Heart left ventricle (tissue), 16 donors: Measurements from ENCODE around the gene VWA1. TPM values are rescaled to one million over a fixed set of nuclear protein-coding genes. Genes with fewer than 3 reads are reported as not detected.

Experiments
- ATAC-seq, 4 donors: fragments of 200-7000 bp; cut with Tn5 transposase; one replicate each; pipeline ENCODE4 v1.9.1; 2020 to 2022; ENCODE audit warnings: moderate library complexity in 4 of 4, mild to moderate bottlenecking in 3 of 4, moderate number of reproducible peaks in 1 of 4
- DNase-seq, 5 donors: peaks; one replicate each; pipeline ENCODE4 v3.0.0-alpha.2; 2020
- H3K27ac ChIP-seq, 12 donors: fragments of 200-600 bp; sonication (generic) in 4 of 12; one replicate each; pipeline versions ENCODE4 v1.5.0 to v1.8.0; 2016 to 2022; ENCODE audit warnings: mild to moderate bottlenecking in 2 of 12
- H3K27me3 ChIP-seq, 9 donors: fragments of 200-600 bp; sonication (generic) in 2 of 9; one replicate each; pipeline versions ENCODE4 v1.5.1 to v1.8.0; 2016 to 2022; ENCODE audit warnings: mild to moderate bottlenecking in 3 of 9
- H3K36me3 ChIP-seq, 9 donors: fragments of 200-600 bp; sonication (generic) in 2 of 9; one replicate each; pipeline versions ENCODE4 v1.5.0 to v1.8.0; 2018 to 2022; ENCODE audit warnings: mild to moderate bottlenecking in 2 of 9
- H3K4me1 ChIP-seq, 12 donors: fragments of 200-600 bp; sonication (generic) in 4 of 12; one replicate each; pipeline versions ENCODE4 v1.5.0 to v1.8.0; 2016 to 2022; ENCODE audit warnings: mild to moderate bottlenecking in 3 of 12
- H3K4me3 ChIP-seq, 12 donors: fragments of 200-600 bp; sonication (generic) in 4 of 12; one replicate each; pipeline versions ENCODE4 v1.5.0 to v1.8.0; 2017 to 2022; ENCODE audit warnings: mild to moderate bottlenecking in 9 of 12, moderate library complexity in 4 of 12
- H3K9me3 ChIP-seq, 12 donors: fragments of 200-600 bp; sonication (generic) in 4 of 12; one replicate each; pipeline versions ENCODE4 v1.5.0 to v1.8.0; 2016 to 2022; ENCODE audit warnings: mild to moderate bottlenecking in 1 of 12
- CTCF ChIP-seq, 12 donors: fragments of 200-600 bp; sonication (generic) in 4 of 12; IDR thresholded peaks; one replicate each; pipeline versions ENCODE4 v1.5.0 to v1.8.0; 2018 to 2022; ENCODE audit warnings: antibody characterized with exemption in 12 of 12, mild to moderate bottlenecking in 5 of 12
- POLR2A ChIP-seq, 2 donors: fragments of 450-650 bp; IDR thresholded peaks; one replicate each; pipeline ENCODE4 v1.6.1; 2017; ENCODE audit warnings: antibody characterized with exemption in 2 of 2, mild to moderate bottlenecking in 2 of 2, moderate library complexity in 2 of 2
- WGBS, 4 donors: extraction: QIAGEN DNeasy Blood & Tissue Kit in 2 of 4; methylation state at CpG; one replicate each; pipeline versions ENCODE4 v1.1.5 to v1.1.7; 2013 to 2018; 5-methylcytosine and 5-hydroxymethylcytosine counted together
- intact Hi-C, 10 donors: fragments of 100-400 bp; cut with DNase I; formaldehyde crosslinking; loops; one replicate each; pipeline versions ENCODE4 v1.11.1 to v1.14.2; 2022
- polyA plus RNA-seq, 2 donors: library from polyadenylated mRNA; stranded (reverse); fragments of 200-250 nt; gene quantifications; one replicate each; pipeline ENCODE4 v1.2.3, GENCODE V29; 2013
- total RNA-seq, 9 donors: library from RNA; depleted of rRNA in 2 of 9; stranded (reverse); fragments of >200 nt in 2 of 9; fragmentation: NEBNext Ultra II Directional in 3 of 9; extraction: Animal tissue kit (Norgen Biotek cat#: 25700) in 3 of 9; gene quantifications; one replicate each; pipeline versions ENCODE4 v1.1.0 to v1.2.4, GENCODE V29; 2016 to 2023
- donor health status: ischemic (EF 13 %, LVEDD 7.1; RV severe dilation, severe dysfunction).
- donor health status: healthy with polysubstance abuse.
- donor health status: DM: no; HTN: yes; CAD: no.
- donor health status: DM: no; HTN: no; CAD: no.
- donor health status: ischemic (EF 25% LVEDD 6.9; RV normal size, moderate dysfunction).
- donor health status: ischemic (EF 25% LVEDD 5.7; RV mildly dilated, moderate dysfunction).
- donor health status: healthy.
- donor health status: DM: yes; HTN: yes; CAD: no.
- donor health status: ischemic (EF 35%, LVEDD 5.7; RV mildly dilated, moderate dysfunction).
- donor health status: nonischemic (EF 11% LVEDD 7.7; RV severe dilation, severe dysfunction).
- donor health status: DM: yes; HTN: yes; CAD: no.
- donor health status: PGD.
- donor health status: ischemic (EF 29% LVEDD 5.4; RV normal size, mild dysfunction).
- donor health status: nonischemic (EF 23%, LVEDD 6.1; RV moderate dilation, normal function).

Gene VWA1
- total and polyA plus RNA-seq, 11 donors = 7.0 to 49.5 (median 14.8) TPM

DNA sequence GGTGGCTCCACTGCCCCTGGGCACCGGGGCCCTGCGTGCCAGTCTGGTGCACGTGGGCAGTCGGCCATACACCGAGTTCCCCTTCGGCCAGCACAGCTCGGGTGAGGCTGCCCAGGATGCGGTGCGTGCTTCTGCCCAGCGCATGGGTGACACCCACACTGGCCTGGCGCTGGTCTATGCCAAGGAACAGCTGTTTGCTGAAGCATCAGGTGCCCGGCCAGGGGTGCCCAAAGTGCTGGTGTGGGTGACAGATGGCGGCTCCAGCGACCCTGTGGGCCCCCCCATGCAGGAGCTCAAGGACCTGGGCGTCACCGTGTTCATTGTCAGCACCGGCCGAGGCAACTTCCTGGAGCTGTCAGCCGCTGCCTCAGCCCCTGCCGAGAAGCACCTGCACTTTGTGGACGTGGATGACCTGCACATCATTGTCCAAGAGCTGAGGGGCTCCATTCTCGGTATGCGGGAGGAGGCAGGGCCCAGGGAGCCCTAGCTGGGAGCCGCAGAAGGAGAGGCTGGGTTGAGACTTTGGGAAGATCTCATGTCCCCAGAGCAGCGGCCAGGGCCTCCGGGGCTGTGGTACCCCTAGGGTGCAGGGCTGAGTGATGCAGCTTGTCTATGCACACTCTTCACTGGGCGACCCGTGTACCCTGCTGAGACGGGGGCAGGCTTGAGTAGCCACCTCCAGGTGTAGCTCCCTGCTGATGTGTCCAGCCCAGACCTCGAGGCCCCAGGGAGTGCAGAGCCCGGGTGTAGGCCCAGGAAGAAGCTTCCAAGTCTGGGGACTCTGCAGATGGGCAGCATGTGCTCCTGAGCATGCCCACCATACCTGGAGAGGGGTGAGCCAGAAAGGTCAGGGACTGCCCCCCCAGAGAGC, 1.8 kb downstream of the VWA1 start:
- peak overlapping the region in 8 of 12 donors; percentile 10 to 69 (median 63) for H3K4me3 ChIP-seq
- no peak for TF ChIP-seq POLR2A (IDR thresholded peaks at IDR 0.05)
- no peak for TF ChIP-seq CTCF (IDR thresholded peaks at IDR 0.05)
- WGBS, 4 donors = 79 to 88% (median 82%) methylated on average over 4 to 31 of the region's 31 CpGs
- intact Hi-C loops = loop anchor here in 1 of 10 donors (2.0 kb wide), 1 partner anchor 34 kb away; no protein-coding TSS in a partner anchor
- H3K27ac ChIP-seq = peak overlapping the region in 1 of 12 donors; percentile 96
- peaks cover 15 to 64% (median 51%) of the 10 kb centered on the region in 12 donors for H3K4me1 ChIP-seq
- ATAC-seq (no peak), DNase-seq (peak in 1 of 5 donors; percentile 56)
- H3K36me3 ChIP-seq = no peaks in the 10 kb centered on the region
- peaks cover 0 to 35% (median 0%) of the 10 kb centered on the region in 9 donors for H3K27me3 ChIP-seq
- H3K9me3 ChIP-seq = no peaks in the 10 kb centered on the region

- Histone ChIP-seq H3K9me3 (no peaks in the 10 kb centered on the region), H3K27ac (no peak overlapping the region), H3K27me3 (peaks cover 0 to 35% (median 0%) of the 10 kb centered on the region in 9 donors), H3K4me1 (peaks cover 8 to 57% (median 44%) of the 10 kb centered on the region in 12 donors), H3K4me3 (peak overlapping the region in 1 of 12 donors; percentile 62), H3K36me3 (no peaks in the 10 kb centered on the region)
- TF ChIP-seq CTCF (IDR thresholded peaks at IDR 0.05) = no peak
- TF ChIP-seq POLR2A (IDR thresholded peaks at IDR 0.05) = no peak
- DNase-seq = peak in 1 of 5 donors; percentile 25
- ATAC-seq = no peak
- intact Hi-C loops = loop anchor here in 1 of 10 donors (2.0 kb wide), 1 partner anchor 35 kb away; no protein-coding TSS in a partner anchor
- WGBS, 4 donors = 73 to 79% (median 76%) methylated on average over 7 to 11 of the region's 11 CpGs
Measured at GRCh38 chr1:1437904-1438376, 2.5 kb downstream of the VWA1 start.

DNA sequence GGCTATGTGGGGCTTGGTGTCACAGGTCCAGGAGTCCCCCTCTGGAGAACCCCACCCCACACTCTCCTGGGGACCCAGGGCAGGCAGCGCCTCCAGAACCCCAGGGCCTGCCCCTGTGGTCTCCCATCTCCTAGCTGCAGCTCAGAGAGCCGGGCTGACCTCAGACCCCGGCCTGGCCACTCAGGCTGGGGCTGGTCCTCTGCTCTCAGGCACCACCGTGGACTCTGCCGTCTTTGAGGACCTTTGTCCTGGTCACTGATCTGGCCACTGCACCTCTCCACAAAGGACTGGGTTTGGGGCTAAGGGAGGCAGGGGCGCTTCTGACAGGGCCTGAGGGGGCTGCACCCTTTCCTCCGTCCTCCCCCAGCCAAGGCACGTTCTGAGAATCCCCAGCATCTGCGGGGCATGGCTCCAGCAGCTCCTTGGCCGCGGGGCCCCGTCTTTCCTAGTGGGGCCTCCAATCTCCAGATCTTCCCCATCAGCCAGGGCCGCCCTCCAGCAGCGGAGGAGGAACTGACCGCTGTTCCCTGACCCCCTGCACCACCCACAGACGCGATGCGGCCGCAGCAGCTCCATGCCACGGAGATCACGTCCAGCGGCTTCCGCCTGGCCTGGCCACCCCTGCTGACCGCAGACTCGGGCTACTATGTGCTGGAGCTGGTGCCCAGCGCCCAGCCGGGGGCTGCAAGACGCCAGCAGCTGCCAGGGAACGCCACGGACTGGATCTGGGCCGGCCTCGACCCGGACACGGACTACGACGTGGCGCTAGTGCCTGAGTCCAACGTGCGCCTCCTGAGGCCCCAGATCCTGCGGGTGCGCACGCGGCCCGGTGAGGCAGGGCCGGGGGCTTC, 3.3 kb downstream of the VWA1 start:
- TF ChIP-seq POLR2A (IDR thresholded peaks at IDR 0.05) (no peak), CTCF (IDR thresholded peaks at IDR 0.05) (no peak)
- intact Hi-C loops = no loop called here
- Histone ChIP-seq H3K36me3 (no peaks in the 10 kb centered on the region), H3K27me3 (peaks cover 0 to 30% (median 0%) of the 10 kb centered on the region in 9 donors), H3K4me3 (no peak overlapping the region), H3K4me1 (peaks cover 8 to 49% (median 36%) of the 10 kb centered on the region in 12 donors), H3K9me3 (no peaks in the 10 kb centered on the region), H3K27ac (no peak overlapping the region)
- DNase-seq (peak in 1 of 5 donors; percentile 57), ATAC-seq (no peak)
- WGBS, 4 donors = 90 to 95% (median 92%) methylated on average over 22 to 45 of the region's 45 CpGs
